ENCODE measurements around the gene PPM1E.

The PPM1E gene

DNA sequence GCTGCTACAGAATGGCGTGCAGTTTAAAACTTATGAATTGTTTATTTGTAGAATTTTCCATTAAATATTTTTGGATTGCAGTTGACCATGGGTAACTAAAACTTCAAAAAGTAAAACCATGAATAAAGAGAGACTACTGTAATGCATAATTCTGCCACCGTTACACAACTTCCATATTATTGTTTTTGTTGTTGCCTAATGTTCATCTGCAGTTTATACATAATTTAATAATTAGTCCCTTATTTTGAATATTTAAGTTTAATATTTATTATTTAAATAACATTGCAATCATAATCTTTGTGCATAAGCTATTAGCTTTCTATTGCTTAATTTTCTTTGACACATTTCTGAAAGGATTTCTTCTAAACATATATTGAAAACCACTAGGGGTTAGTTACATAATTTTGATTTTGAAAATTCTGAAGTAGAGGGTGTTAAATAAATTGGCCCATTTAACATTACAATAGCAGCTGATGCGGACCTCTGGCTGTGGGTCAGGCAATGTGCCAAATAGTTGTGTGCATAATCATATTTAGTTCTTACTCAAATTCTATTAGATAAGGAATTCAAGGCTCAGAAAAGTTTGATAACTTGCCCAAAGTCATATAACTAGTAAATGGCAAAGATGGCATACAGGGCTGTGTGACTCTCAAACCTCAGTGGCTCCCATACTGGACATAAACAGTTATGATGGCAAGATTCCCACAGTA lies 31.1 kb downstream of the PPM1E start:
- Histone ChIP-seq H2AFZ (ENCODE audit: low read length) (no peak overlapping the region), H3K36me3 (ENCODE audit: insufficient read depth, low read length) (no peaks in the 10 kb centered on the region), H3K4me3 (ENCODE audit: low read length, poor library complexity, severe bottlenecking) (no peak overlapping the region), H3K9ac (ENCODE audit: low read depth, low read length, poor library complexity, severe bottlenecking) (no peak overlapping the region), H3K9me2 (replicated peaks; ENCODE audit: low read depth, low read length) (no peaks in the 10 kb centered on the region), H3K9me3 (ENCODE audit: insufficient read depth, low read depth, low read length) (no peaks in the 10 kb centered on the region), H3K27me3 (ENCODE audit: insufficient read depth, low read length, poor library complexity, severe bottlenecking) (no peaks in the 10 kb centered on the region), H3F3A (ENCODE audit: low read depth) (no peaks in the 10 kb centered on the region), H4K20me1 (ENCODE audit: insufficient read depth, low read length, poor library complexity, severe bottlenecking) (no peaks in the 10 kb centered on the region), H3K4me2 (ENCODE audit: low read depth, low read length, poor library complexity, severe bottlenecking) (no peak overlapping the region), H3K79me2 (ENCODE audit: insufficient read depth, low read length) (no peaks in the 10 kb centered on the region), H3K4me1 (ENCODE audit: insufficient read depth, low read length, poor library complexity, severe bottlenecking) (no peaks in the 10 kb centered on the region)
- TF ChIP-seq, protein P1, sequence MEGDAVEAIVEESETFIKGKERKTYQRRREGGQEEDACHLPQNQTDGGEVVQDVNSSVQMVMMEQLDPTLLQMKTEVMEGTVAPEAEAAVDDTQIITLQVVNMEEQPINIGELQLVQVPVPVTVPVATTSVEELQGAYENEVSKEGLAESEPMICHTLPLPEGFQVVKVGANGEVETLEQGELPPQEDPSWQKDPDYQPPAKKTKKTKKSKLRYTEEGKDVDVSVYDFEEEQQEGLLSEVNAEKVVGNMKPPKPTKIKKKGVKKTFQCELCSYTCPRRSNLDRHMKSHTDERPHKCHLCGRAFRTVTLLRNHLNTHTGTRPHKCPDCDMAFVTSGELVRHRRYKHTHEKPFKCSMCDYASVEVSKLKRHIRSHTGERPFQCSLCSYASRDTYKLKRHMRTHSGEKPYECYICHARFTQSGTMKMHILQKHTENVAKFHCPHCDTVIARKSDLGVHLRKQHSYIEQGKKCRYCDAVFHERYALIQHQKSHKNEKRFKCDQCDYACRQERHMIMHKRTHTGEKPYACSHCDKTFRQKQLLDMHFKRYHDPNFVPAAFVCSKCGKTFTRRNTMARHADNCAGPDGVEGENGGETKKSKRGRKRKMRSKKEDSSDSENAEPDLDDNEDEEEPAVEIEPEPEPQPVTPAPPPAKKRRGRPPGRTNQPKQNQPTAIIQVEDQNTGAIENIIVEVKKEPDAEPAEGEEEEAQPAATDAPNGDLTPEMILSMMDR (conservative IDR thresholded peaks at IDR 0.05; ENCODE audit: low read length) = no peak
- no peak for TF ChIP-seq EZH2phosphoT487 (IDR thresholded peaks at IDR 0.05; ENCODE audit: borderline replicate concordance)

DNA sequence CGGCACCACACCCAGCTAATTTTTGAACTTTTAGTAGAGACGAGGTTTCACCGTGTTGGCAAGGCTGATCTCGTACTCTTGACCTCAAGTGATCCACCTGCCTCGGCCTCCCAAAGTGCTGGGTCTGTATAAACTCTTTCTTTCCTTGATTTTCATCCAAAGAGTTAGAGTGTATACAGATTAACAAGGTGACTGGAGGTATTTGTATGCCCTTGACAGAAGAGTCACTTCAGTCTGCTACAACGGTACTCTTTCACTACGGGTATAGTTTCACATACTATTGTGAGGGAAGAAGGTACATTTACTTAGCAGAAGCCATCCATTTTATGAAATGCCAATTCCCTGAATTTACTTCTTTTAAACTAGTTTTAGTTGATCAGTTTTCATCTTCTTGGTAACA lies 32.5 kb downstream of the PPM1E start:
- no peaks in the 10 kb centered on the region for H3K79me2 ChIP-seq (ENCODE audit: insufficient read depth, low read length)
- no peak overlapping the region for H3K4me2 ChIP-seq (ENCODE audit: low read depth, low read length, poor library complexity, severe bottlenecking)
- no peaks in the 10 kb centered on the region for H3K4me1 ChIP-seq (ENCODE audit: insufficient read depth, low read length, poor library complexity, severe bottlenecking)
- no peaks in the 10 kb centered on the region for H3K9me3 ChIP-seq (ENCODE audit: insufficient read depth, low read depth, low read length)
- TF ChIP-seq, protein P1 (conservative IDR thresholded peaks at IDR 0.05; ENCODE audit: low read length) = no peak
- TF ChIP-seq EZH2phosphoT487 (IDR thresholded peaks at IDR 0.05; ENCODE audit: borderline replicate concordance) = no peak
- no peaks in the 10 kb centered on the region for H3F3A ChIP-seq (ENCODE audit: low read depth)
- H3K36me3 ChIP-seq (ENCODE audit: insufficient read depth, low read length) = no peaks in the 10 kb centered on the region
- H3K27me3 ChIP-seq (ENCODE audit: insufficient read depth, low read length, poor library complexity, severe bottlenecking) = no peaks in the 10 kb centered on the region
- no peak overlapping the region for H3K9ac ChIP-seq (ENCODE audit: low read depth, low read length, poor library complexity, severe bottlenecking)
- no peak overlapping the region for H2AFZ ChIP-seq (ENCODE audit: low read length)
- no peaks in the 10 kb centered on the region for H4K20me1 ChIP-seq (ENCODE audit: insufficient read depth, low read length, poor library complexity, severe bottlenecking)
- H3K4me3 ChIP-seq (ENCODE audit: low read length, poor library complexity, severe bottlenecking) = no peak overlapping the region
- no peaks in the 10 kb centered on the region for H3K9me2 ChIP-seq (replicated peaks; ENCODE audit: low read depth, low read length)

DNA sequence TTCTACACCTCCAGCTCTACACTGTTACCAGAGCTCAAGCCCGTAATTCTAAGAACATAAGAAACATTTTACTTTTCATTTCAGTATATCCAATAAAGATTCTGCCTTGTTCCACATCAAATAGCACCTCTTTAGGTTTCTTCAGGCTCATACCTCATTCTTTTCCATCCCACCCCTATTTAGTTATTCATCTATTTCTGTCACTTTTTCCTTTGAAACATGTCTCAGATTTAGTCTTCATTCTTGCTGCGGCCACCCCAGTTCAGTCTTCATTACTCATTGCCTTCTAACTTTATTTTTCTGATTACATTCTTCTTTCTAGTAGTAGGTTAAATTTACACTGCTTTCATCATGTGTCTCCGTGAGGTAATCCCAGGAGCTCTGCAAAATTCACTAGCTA lies 33.5 kb downstream of the PPM1E start:
- Histone ChIP-seq H3K79me2 (ENCODE audit: insufficient read depth, low read length) (no peaks in the 10 kb centered on the region), H3K9ac (ENCODE audit: low read depth, low read length, poor library complexity, severe bottlenecking) (no peak overlapping the region), H3F3A (ENCODE audit: low read depth) (no peaks in the 10 kb centered on the region), H2AFZ (ENCODE audit: low read length) (no peak overlapping the region), H3K4me3 (ENCODE audit: low read length, poor library complexity, severe bottlenecking) (no peak overlapping the region), H3K36me3 (ENCODE audit: insufficient read depth, low read length) (no peaks in the 10 kb centered on the region), H3K27me3 (ENCODE audit: insufficient read depth, low read length, poor library complexity, severe bottlenecking) (no peaks in the 10 kb centered on the region), H3K4me2 (ENCODE audit: low read depth, low read length, poor library complexity, severe bottlenecking) (no peak overlapping the region), H3K9me2 (replicated peaks; ENCODE audit: low read depth, low read length) (no peaks in the 10 kb centered on the region), H3K9me3 (ENCODE audit: insufficient read depth, low read depth, low read length) (no peaks in the 10 kb centered on the region), H3K4me1 (ENCODE audit: insufficient read depth, low read length, poor library complexity, severe bottlenecking) (no peaks in the 10 kb centered on the region), H4K20me1 (ENCODE audit: insufficient read depth, low read length, poor library complexity, severe bottlenecking) (no peaks in the 10 kb centered on the region)
- TF ChIP-seq, protein P1 (conservative IDR thresholded peaks at IDR 0.05; ENCODE audit: low read length) = no peak
- no peak for TF ChIP-seq EZH2phosphoT487 (IDR thresholded peaks at IDR 0.05; ENCODE audit: borderline replicate concordance)

Data from Loucy (cell line).